ENCODE results near the gene FRYL.
"Not testable (repeated sequence)": the region's sequence is repeated elsewhere in the genome, so short reads cannot be mapped to it uniquely, and the experiment has no call there.

Gene FRYL

DNA sequence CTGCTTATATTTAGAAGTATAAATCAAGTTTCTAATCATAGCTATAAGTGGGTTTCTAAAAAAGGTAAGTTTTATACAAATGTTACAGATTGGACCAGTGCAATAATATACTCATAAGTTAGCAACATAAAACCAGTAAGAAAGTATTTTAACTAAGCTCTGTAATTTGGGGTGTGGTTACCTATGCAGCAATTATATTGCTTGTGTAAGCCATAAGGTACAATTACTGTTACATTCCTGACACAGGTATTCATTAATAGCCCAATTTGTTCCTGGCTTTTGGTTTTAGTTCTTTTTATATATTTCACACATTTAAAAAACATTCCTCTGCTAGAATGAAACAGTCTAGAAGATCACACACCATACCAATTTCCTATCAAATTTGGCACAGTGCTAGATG is 115.1 kb downstream of the FRYL start:
- DNase-seq (ENCODE audit: low read depth): no peak

DNA sequence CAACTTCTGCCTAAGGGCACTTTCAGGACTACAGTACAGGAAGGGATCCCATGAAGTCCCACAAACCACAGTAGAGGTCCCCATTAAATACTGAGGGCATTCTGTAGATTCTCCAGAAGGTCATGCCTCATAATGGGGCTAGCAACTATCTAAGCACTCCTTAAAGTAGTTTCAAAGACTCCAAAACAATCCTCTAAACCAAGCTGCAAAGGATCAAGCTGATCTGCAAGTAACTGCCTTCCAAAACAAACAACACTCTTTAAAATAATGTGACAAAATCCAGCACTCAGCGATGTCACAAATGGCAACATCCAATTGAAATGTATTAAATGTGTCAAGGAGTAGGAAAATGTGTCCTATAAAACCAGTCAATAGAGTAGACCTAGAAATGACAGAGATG is 118.7 kb downstream of the FRYL start:
- no peak for DNase-seq (ENCODE audit: low read depth)

DNA sequence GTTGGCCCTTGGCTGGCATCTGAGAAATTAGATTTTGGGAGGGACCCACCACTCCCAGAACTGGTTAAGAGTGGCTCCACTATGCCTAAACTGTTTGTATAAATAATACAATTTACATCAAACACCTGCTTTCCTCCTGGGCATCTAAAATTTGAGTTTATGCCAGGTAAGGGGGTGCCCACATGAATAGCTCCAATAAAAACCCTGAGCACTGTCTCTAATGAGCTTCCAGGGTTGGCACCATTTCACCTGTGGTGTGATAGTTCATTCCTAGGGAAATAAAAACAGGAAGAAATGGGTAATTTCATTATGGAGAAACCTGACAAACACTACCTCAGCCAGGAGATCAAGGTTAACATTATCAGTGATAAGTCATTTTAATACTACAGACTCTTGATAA is 119.7 kb downstream of the FRYL start:
- DNase-seq (ENCODE audit: low read depth): no peak

DNA sequence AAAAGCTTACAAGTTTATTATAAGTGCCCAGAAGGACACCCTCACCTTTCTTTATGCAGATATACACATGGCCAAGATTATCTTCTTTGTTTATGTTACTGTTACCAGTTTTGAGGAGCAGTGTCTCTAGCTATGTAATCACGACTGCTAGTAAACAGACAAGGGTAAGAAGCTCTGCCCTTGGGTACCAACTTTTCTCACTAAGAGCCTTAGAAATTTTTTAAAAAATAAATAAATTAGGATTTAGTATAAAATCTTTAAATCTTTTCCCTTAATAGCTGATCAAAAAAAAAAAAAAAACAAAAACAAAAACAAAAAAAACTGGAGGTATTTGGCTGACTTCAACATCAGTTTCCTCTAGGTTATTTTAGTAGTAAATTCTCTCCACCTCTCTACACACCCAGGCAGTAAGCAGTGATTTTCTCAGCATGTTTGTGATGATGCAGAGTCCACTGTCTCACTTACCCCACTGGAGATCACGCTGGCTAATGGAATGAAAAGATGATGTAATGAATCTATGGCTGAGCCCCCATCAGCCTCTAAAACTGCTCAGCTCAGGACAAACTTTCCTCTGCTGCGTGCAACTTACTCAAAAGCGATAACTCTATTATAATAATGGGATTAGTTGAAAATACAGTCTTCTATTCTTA is 125.9 kb downstream of the FRYL start:
- no peak for DNase-seq (ENCODE audit: low read depth)

DNA sequence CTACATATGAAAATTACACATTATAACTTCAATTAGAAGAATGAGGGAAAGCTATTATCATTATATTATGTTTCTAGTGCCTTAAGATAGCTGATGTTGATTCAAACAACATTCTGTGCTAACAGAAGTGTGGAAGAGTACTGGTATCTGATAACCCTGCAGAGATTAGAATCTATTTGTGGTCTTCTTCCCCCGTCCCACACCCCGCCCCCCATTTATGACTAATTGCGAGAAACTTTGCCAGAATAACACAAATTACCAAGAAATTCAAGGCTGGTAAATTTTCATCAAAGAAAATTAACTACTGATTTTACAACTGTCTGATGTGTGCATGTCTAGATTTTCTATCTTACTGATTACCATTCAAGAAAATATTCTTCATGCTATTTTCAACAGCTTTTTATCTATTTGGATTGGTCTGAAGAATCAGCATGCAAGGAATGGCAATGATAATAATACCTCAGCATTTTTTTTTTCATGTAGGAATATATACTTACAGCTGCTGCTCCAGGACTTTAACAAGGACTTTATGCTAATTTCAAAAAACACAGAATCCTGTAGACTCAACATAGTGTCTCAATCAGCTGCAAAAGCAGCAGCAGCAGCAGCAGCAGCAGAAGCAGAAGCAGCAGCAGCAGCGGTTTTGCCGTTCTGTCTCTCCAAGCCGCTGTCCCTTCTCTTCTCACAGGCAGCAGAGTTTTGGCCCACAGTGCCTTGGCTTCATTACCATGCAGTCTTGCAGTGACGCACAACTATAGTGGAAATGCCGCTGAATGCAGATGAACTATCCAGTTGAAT is 126.7 kb downstream of the FRYL start:
- DNase-seq (ENCODE audit: low read depth): no peak

DNA sequence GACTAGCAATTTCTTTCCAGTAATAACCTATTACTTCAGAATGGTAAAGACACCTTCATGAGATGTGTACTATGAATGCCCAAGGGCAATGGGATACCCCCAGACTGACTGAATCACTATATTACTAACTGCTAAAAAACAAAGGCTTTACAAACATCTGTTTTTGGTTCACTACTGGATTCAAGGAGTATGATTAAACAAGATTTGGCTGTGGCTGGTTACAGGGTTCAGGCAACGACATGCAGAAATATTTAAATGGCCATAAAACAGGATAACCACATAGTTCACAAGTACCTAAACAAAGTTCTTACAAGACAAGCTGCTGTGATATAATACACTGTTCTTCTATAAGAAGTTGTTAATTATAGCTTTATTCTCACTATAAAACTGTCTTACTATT is 128.2 kb downstream of the FRYL start:
- no peak for DNase-seq (ENCODE audit: low read depth)

DNA sequence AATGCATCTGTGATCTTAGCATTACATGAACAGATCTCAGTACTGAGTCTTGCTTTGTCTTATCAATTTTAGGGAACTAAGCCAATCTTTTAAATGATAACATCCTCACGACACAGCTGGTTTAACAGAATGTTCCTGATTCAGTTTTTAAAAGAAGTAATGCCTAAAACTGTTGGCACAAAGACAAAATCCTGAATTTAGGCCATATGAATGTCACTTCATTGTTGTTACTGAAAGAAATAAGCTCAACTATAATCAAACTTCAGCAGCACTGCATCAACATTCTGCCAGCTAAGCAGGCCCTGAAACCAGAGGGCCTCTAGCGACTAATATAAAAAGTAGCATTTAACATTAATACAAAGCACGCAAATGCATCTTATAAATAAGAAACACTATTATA is 130.6 kb downstream of the FRYL start:
- no peak for DNase-seq (ENCODE audit: low read depth)

DNA sequence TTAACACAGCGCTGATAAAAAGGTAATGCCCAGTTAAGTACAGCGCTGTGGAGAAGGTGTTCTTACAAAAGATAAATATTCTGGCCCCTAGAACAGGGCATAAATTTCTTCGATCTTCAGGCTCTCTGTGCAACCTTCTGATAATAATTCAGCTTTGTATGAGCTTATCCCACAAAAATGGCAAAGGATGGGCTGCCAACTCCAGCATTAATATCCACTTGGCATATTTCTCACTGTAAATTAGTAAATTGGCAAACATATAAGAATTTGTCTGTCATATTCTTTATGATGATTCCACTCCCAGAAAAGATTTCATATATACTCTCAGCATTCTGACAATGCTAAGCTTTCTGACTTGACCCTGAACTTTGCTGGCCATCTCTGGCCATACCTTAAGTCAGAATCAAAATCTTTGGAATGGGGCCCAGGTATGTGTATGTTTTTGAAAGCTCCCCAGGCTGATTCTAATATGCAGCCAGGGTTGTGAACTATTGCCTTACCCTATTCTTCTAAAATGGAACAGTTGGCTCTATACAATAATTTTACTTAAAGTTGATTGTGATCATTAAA is 134.8 kb downstream of the FRYL start:
- DNase-seq (ENCODE audit: low read depth): no peak

DNA sequence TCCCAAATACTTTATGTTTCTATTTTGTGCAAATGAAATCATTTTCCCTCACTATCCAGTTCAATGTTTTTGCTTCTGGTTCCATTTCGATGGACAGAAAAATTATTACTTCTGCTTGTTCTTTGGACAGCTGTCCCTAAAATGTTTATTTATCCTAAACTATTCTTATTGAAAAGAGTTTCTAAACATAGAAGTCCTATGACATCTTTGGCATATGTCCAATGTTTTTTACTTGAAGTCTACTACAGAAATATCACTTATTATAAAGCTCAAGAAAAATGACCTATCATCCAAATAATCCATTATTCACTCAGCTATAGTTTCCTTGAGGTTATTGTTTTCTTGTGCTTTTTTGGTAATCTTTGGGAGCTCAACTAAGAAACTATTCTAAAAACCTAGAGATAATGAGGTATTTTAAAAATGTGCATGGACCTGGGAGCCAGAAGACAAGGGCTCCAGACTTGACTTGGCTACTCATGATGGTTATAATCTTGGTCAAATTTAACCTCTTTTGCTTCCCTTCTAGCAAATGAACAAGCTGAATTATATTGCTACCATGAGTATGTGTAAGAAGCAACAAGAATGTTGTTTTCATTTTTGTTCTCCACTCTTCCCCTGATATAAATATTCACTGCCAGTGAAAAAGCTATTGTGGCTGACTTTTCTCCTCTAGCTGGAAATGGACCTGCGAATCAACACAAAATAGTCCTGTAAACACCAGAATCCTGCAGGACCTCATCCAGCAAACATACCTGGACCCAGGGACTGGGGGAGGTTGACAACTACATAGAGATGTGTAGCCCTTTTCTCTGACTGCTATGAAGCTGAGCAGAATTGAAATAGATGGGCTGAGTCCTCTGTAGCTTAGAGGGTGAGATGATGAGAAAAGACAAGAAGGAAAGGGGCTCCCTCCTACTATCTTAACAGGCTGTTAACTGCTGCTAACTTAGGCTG is 137.4 kb downstream of the FRYL start:
- DNase-seq (ENCODE audit: low read depth): no peak

DNA sequence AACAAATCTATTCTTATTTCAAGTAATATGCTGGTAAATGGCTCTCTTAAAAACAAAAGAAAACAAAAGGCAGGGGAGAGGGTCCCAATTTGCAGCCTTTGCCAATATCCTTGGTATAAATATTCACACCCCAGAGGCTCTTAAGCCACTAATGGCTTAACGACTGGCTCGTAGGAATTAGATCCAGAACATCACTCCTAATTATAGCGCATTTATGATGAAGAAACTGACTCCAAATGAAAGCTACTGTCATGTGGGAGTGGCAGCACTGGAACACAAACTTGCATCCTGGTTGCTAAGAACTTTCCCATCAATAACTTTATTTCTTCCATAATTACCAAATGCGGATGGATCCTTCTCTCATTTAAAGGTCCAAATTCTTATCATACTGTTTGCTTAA is 138.7 kb downstream of the FRYL start:
- DNase-seq (ENCODE audit: low read depth): no peak

DNA sequence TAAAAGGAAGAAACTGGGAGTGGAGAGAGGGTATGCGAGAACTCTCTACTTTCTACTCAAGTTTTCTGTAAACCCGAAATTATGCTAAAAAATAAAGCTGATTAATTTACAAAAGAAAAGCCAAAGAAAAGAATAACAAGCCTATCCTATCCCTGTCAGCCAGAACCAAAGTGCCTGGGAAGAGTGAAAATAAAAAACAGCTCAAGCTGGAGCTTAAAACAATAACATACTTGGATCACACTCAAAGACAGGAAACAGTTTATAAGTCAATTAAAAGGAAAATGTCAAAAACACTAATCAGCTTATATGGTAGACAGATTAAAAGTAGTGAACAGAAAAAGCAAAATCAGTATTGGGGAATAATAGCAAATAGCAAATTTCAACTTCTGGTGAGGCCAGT is 139.4 kb downstream of the FRYL start:
- no peak for DNase-seq (ENCODE audit: low read depth)

DNA sequence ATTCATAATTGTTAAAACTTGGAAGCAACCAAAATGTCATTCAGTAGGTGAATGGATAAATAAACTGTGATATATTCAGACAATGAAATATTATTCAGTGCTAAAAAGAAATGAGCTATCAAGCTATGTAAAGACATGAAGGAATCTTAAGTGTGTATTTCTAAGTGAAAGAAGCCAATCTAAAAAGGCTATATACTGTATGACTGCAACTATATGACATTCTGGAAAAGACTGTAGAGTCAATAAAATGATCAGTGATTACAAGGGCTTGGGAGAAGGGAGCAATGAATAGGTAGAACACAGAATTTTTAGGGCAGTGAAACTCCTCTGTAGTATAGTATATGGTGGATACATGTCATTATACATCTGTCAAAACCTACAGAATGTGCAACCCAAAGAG is 139.9 kb downstream of the FRYL start:
- no peak for DNase-seq (ENCODE audit: low read depth)

DNA sequence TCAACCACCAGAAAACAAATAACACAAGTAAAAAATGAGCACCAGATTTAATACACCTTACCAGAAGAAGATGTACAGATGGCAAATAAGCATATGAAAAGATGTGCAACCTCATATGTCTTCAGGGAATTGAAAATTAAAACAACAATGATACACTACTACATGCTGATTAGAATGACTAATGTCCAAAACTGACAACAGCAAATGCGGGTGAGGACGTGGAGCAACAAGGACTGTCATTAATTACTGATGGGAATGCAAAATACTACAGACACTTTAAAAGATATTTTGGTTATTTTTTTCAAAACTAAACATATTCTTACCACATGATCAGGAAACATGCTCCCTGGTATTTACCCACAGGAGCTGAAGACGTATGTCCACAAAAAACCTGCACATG is 140.3 kb downstream of the FRYL start:
- no peak for DNase-seq (ENCODE audit: low read depth)

DNA sequence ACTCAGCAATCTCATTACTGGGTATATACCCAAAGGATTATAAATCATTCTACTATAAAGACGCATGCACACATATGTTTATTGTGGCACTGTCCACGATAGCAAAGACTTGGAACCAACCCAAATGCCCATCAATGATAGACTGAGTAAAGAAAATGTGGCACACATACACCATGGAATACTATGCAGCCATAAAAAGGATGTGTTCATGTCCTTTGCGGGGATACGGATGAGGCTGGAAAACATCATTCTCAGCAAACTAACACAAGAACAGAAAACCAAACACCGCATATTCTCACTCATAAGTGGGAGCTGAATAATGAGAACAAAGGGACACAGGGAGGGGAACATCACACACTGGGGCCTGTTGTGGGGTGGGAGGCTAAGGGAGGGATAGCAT is 141.5 kb downstream of the FRYL start:
- not testable (repeated sequence) for DNase-seq (ENCODE audit: low read depth)

DNA sequence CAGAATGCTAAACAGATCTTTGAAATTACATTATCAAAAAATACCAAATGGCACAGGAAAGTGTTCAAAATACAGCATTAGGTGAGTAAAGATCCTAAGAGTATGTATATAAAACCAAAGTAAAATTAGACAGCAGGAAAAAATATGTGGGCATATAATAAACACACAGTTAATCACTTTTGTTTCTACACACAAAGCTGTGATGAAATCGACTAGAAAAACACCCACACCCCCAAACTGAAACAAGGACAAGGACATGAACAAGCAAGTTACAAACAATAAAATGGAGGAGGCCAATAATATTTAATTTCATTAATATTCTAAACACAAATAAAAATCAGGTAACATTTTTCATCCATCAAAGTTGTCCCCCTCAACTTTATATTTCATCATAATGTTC is 143.2 kb downstream of the FRYL start:
- no peak for DNase-seq (ENCODE audit: low read depth)

DNA sequence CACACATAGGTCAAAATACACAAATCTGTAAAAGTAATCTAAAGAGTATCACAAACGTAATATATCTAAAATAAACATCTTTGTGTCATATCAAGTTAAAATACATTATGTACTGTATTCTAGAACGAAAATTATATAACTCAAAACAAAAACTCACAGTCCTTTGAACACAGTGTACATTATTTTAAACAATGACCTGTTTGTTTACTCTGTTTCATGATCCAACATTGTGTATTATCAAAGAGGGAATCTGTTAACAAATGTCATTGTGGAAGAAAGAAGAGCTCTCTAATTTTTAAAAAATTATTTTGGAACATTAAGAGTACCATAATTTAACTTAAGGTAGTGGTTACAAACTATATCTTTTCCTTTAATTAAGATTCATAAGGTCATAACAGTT is 144.1 kb downstream of the FRYL start:
- DNase-seq (ENCODE audit: low read depth): no peak

DNA sequence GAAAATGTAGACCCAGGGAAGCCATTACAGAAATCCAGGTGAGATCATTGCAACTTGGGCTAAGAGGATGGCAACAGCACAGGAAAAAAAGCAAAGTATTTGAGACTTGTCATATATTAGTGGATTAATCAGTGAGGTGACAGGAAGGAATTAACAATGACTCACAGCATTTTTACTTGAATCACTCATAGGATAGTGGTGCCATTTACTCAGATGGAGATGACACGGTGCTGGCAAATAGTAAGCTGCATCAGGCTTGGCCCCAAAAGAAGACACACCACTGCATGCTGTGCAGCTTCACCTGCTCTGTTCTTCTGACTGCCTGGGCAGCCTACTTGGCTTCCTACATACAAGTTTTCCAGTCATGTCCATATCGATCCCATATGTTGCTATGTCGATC is 144.8 kb downstream of the FRYL start:
- no peak for DNase-seq (ENCODE audit: low read depth)

DNA sequence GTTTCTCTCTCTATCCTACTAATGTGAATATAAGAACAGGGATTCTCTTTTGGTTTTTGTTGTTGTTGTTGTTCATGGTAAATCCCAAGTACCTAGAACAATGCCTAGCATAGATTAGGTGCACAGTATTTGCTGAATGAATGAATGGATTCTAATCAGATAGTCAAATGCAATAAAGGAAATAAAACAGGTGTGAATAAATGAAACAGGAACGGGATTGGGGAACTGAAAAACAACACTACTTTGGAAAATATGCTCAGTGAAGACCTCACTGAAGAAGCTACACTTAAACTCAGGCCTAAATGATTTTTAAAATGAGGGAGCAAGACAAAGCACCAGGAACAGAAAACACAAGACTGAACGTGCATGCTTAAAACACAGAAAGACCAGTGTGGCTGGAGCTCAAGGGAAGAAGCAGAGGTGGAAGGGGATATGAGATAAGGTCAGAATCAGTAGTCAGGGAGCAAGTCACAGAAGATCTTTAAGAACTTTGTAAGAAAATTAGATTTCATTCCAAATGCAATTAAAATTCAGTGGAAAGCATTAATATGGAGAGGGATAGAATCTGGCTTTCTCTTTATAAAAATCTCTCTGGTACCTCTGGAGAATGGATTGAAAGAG is 145.3 kb downstream of the FRYL start:
- DNase-seq (ENCODE audit: low read depth): no peak

DNA sequence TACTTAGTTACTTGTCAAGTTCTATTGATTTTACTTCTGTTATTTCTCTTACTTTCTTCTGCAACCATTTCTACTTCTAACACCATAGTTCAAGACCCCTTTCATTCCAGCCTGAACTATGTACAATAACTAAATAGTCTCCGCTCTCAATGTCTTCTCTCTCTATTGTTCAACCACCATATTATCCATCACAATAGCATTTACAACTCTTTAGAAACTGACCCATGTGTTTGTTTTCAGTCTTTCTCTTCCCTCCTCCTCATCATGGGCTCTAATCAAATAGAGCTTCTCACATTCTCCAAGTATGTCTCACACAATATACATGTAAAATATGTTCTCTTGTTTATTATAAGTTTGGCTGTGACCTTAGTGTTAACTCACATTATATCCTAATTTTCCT is 146.4 kb downstream of the FRYL start:
- DNase-seq (ENCODE audit: low read depth): no peak

DNA sequence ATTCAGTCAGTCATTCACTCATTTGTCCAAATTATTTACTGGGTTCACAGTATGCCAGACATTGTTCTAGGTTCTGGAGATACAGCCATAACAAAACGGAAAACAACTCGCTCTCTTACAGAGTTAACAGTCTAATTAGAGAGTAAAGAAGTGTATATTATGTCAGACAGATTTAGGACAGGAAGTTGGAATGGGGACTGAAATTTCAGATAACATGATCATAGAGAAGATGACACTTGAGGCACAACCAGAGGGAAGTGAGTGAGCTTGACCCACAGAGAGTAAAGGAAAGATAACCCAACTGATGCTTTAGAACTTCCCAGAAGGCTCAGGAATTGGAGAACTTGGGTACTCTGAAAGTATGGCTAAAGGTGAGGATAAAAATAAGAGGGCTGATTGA is 150.6 kb downstream of the FRYL start:
- peak; percentile 46 for DNase-seq (ENCODE audit: low read depth)

DNA sequence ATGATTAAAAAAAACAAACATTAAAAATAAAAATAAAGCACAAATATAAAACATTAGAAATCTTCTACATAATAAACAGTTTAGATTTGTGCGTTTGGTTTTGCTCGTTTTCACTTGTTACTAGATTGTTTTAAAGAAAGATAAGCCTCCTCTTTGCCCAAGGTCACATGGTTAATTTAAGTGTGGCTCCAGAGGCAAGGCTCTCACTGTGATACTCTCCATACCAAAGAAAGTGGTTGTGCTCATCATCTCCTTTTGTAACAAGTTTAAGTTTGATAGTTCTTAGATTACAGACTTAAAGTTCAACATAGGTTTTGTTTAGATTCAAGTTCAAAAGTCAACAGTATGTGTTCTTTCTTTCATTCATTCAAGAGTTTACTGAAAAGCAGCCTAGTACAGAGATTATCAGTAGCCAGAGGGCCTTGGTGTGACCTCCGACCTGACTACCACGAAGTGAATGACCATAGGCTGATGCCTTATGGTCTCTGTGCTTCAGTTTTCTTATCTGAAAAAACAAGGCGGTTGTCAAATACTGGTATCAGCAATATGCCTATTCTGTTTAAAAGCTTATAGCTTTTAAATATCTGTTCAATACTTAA is 156.8 kb downstream of the FRYL start:
- peak; percentile 14 for DNase-seq (ENCODE audit: low read depth)

DNA sequence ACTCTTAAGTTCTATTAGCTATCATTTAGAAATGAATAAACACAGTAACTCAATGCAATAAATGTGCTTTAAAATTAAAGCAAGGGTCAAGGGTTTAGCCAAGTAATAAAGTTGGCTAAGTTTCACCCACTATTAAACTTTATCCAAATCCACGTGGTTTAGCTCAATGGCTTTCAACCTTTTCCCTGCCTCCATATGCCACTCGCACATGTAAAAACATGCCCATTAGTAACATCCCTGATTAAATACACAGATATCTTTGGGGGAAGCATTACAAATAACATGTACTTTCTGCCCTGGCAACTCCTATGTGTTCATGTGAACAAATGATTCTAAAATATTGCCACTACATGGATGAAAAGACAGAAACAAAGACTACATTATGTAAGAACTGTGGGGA is 159.2 kb downstream of the FRYL start:
- DNase-seq (ENCODE audit: low read depth): no peak
